Activated CD4-positive, alpha-beta T cell treated with anti-CD3 and anti-CD28 coated beads for 36 hours (primary cell): Measurements from ENCODE around the gene ADCY1. TPM values are rescaled to one million over a fixed set of nuclear protein-coding genes. Genes with fewer than 3 reads are reported as not detected.

ENCODE experiments used
- ATAC-seq: fragments of 200-7000 bp; cut with Tn5 transposase; one replicate; pipeline ENCODE4 v1.10.0; 2021; ENCODE audit warnings: mild to moderate bottlenecking, moderate library complexity
- CTCF ChIA-PET: fragments of 350-600 bp; sonication (Branson Sonifier 250); formaldehyde crosslinking; loops from one replicate; lab custom pipeline; 2021; ENCODE audit warnings: antibody characterized with exemption; lab: Charles Lee
- POLR2A ChIA-PET: fragments of 350-600 bp; sonication (Branson Sonifier 250); formaldehyde crosslinking; loops from one replicate; lab custom pipeline; 2021; ENCODE audit warnings: antibody characterized with exemption, inconsistent platforms; lab: Charles Lee
- DNase-seq: peaks from one replicate; pipeline ENCODE4 v3.0.0-alpha.2; 2020
- H3K27ac Mint-ChIP-seq: one replicate; pipeline ENCODE4 v1.8.0; 2021; ENCODE audit warnings: mixed read lengths
- H3K27me3 Mint-ChIP-seq: one replicate; pipeline ENCODE4 v1.8.0; 2021; ENCODE audit warnings: mixed read lengths
- H3K36me3 Mint-ChIP-seq: one replicate; pipeline ENCODE4 v1.8.0; 2021; ENCODE audit warnings: low read depth, mixed read lengths
- H3K4me1 Mint-ChIP-seq: one replicate; pipeline ENCODE4 v1.8.0; 2021; ENCODE audit warnings: mixed read lengths
- H3K4me3 Mint-ChIP-seq: one replicate; pipeline ENCODE4 v1.8.0; 2021; ENCODE audit warnings: mild to moderate bottlenecking, moderate library complexity, mixed read lengths
- H3K9me3 Mint-ChIP-seq: one replicate; pipeline ENCODE4 v1.8.0; 2021; ENCODE audit warnings: low read depth, mixed read lengths
- intact Hi-C, 2 experiments: fragments of 100-400 bp; cut with DNase I in 1 of 2; cut with micrococcal nuclease in 1 of 2; formaldehyde crosslinking; loops; one replicate each; pipeline versions ENCODE4 v1.14.2 to v1.15.1; 2022 to 2024; cut with DNase I, micrococcal nuclease
- total RNA-seq, 2 experiments: library from RNA; stranded (reverse); gene quantifications; one replicate each; pipeline ENCODE4 v1.2.3, GENCODE V29; 2021

The ADCY1 gene
- total RNA-seq, 2 experiments from 2014 or later = 0.82 to 1.2 TPM

- no peak for DNase-seq
- H3K4me1 Mint-ChIP-seq = no peaks in the 10 kb centered on the region
- ATAC-seq = no peak
- intact Hi-C loops = no loop called here
- H3K27ac Mint-ChIP-seq = no peak overlapping the region
- no peaks in the 10 kb centered on the region for H3K9me3 Mint-ChIP-seq
- no peaks in the 10 kb centered on the region for H3K36me3 Mint-ChIP-seq
- peaks cover 2% of the 10 kb centered on the region for H3K27me3 Mint-ChIP-seq
- H3K4me3 Mint-ChIP-seq = no peak overlapping the region
- ChIA-PET POLR2A (no interaction called here), CTCF (no interaction called here)
Observed at GRCh38 chr7:45659496-45660139, 85.5 kb downstream of the ADCY1 start.

- Mint-ChIP-seq H3K27ac (no peak overlapping the region), H3K4me3 (no peak overlapping the region), H3K9me3 (no peaks in the 10 kb centered on the region), H3K4me1 (no peaks in the 10 kb centered on the region), H3K36me3 (no peaks in the 10 kb centered on the region), H3K27me3 (peaks cover 2% of the 10 kb centered on the region)
- ATAC-seq (no peak), DNase-seq (no peak)
- CTCF ChIA-PET = no interaction called here
- POLR2A ChIA-PET = no interaction called here
- intact Hi-C loops = no loop called here
Observed at GRCh38 chr7:45660201-45660900, 86.2 kb downstream of the ADCY1 start.

- peaks cover 2% of the 10 kb centered on the region for H3K27me3 Mint-ChIP-seq
- intact Hi-C loops = no loop called here
- DNase-seq (no peak), ATAC-seq (no peak)
- no peak overlapping the region for H3K4me3 Mint-ChIP-seq
- H3K9me3 Mint-ChIP-seq = no peaks in the 10 kb centered on the region
- POLR2A ChIA-PET = no interaction called here
- no peaks in the 10 kb centered on the region for H3K36me3 Mint-ChIP-seq
- no peak overlapping the region for H3K27ac Mint-ChIP-seq
- H3K4me1 Mint-ChIP-seq = no peaks in the 10 kb centered on the region
- CTCF ChIA-PET = no interaction called here
Observed at GRCh38 chr7:45660901-45661211, 86.7 kb downstream of the ADCY1 start.

GRCh38 chr7:45661302-45661995, 87.3 kb downstream of the ADCY1 start:
- Mint-ChIP-seq H3K4me3 (no peak overlapping the region), H3K27me3 (peaks cover 2% of the 10 kb centered on the region), H3K4me1 (no peaks in the 10 kb centered on the region), H3K36me3 (no peaks in the 10 kb centered on the region), H3K9me3 (no peaks in the 10 kb centered on the region), H3K27ac (no peak overlapping the region)
- ATAC-seq = no peak
- intact Hi-C loops = no loop called here
- ChIA-PET CTCF (no interaction called here), POLR2A (no interaction called here)
- DNase-seq = no peak

GRCh38 chr7:45662018-45662417, 87.8 kb downstream of the ADCY1 start:
- ATAC-seq (no peak), DNase-seq (no peak)
- Mint-ChIP-seq H3K27ac (no peak overlapping the region), H3K27me3 (peaks cover 2% of the 10 kb centered on the region), H3K36me3 (no peaks in the 10 kb centered on the region), H3K4me3 (no peak overlapping the region), H3K9me3 (no peaks in the 10 kb centered on the region), H3K4me1 (no peaks in the 10 kb centered on the region)
- intact Hi-C loops = no loop called here
- ChIA-PET POLR2A (no interaction called here), CTCF (no interaction called here)

- DNase-seq (no peak), ATAC-seq (no peak)
- Mint-ChIP-seq H3K4me1 (no peaks in the 10 kb centered on the region), H3K4me3 (no peak overlapping the region), H3K9me3 (no peaks in the 10 kb centered on the region), H3K27me3 (peaks cover 2% of the 10 kb centered on the region), H3K27ac (no peak overlapping the region), H3K36me3 (no peaks in the 10 kb centered on the region)
- ChIA-PET CTCF (interaction anchor here (1.0 kb wide), 1 partner anchor 192 kb away, joined by 4 read pairs; no protein-coding TSS in a partner anchor), POLR2A (no interaction called here)
- intact Hi-C loops = loop anchor here in 1 of 2 experiments (1.0 kb wide), 1 partner anchor 192 kb away; no protein-coding TSS in a partner anchor
Observed at GRCh38 chr7:45662540-45663166, 88.5 kb downstream of the ADCY1 start.

- intact Hi-C loops = loop anchor here in 1 of 2 experiments (1.0 kb wide), 1 partner anchor 191 kb away; no protein-coding TSS in a partner anchor
- Mint-ChIP-seq H3K9me3 (no peaks in the 10 kb centered on the region), H3K36me3 (no peaks in the 10 kb centered on the region), H3K4me1 (no peaks in the 10 kb centered on the region), H3K27me3 (peaks cover 2% of the 10 kb centered on the region), H3K4me3 (no peak overlapping the region), H3K27ac (no peak overlapping the region)
- POLR2A ChIA-PET = no interaction called here
- DNase-seq (peak; percentile 60), ATAC-seq (no peak)
- CTCF ChIA-PET = interaction anchor here (0.6 to 1.1 kb wide), 6 partner anchors 9 to 468 kb away, joined by 3 to 4 read pairs (median 4); no protein-coding TSS in a partner anchor
Observed at GRCh38 chr7:45663167-45663921, 89.2 kb downstream of the ADCY1 start.

GRCh38 chr7:45663965-45664633, 89.9 kb downstream of the ADCY1 start:
- Mint-ChIP-seq H3K4me3 (no peak overlapping the region), H3K9me3 (no peaks in the 10 kb centered on the region), H3K4me1 (no peaks in the 10 kb centered on the region), H3K27me3 (peaks cover 2% of the 10 kb centered on the region), H3K36me3 (no peaks in the 10 kb centered on the region), H3K27ac (no peak overlapping the region)
- intact Hi-C loops = loop anchor here in 1 of 2 experiments (1.0 kb wide), 1 partner anchor 190 kb away; no protein-coding TSS in a partner anchor
- ChIA-PET CTCF (interaction anchor here (0.6 to 1.1 kb wide), 7 partner anchors 10 to 467 kb away, joined by 3 to 4 read pairs (median 4); no protein-coding TSS in a partner anchor), POLR2A (no interaction called here)
- no peak for ATAC-seq
- DNase-seq = no peak

GRCh38 chr7:45665172-45665571, 91.0 kb downstream of the ADCY1 start:
- no peak overlapping the region for H3K27ac Mint-ChIP-seq
- no peaks in the 10 kb centered on the region for H3K4me1 Mint-ChIP-seq
- no peak overlapping the region for H3K4me3 Mint-ChIP-seq
- ChIA-PET POLR2A (no interaction called here), CTCF (no interaction called here)
- H3K9me3 Mint-ChIP-seq = no peaks in the 10 kb centered on the region
- H3K27me3 Mint-ChIP-seq = no peaks in the 10 kb centered on the region
- ATAC-seq = no peak
- H3K36me3 Mint-ChIP-seq = no peaks in the 10 kb centered on the region
- intact Hi-C loops = no loop called here
- no peak for DNase-seq

GRCh38 chr7:45670227-45670626, 96.1 kb downstream of the ADCY1 start:
- ChIA-PET POLR2A (no interaction called here), CTCF (no interaction called here)
- no peak for DNase-seq
- Mint-ChIP-seq H3K27me3 (peaks cover 9% of the 10 kb centered on the region), H3K9me3 (peaks cover 2% of the 10 kb centered on the region), H3K27ac (no peak overlapping the region), H3K36me3 (no peaks in the 10 kb centered on the region), H3K4me3 (no peak overlapping the region), H3K4me1 (no peaks in the 10 kb centered on the region)
- ATAC-seq = no peak
- intact Hi-C loops = no loop called here
